ENCODE results near the gene DAPK1. TPM values are rescaled to one million over a fixed set of nuclear protein-coding genes. Genes with fewer than 3 reads are reported as not detected.

The DAPK1 gene
- total RNA-seq, 1 donor from 2014 or later: 17.8 TPM

DNA sequence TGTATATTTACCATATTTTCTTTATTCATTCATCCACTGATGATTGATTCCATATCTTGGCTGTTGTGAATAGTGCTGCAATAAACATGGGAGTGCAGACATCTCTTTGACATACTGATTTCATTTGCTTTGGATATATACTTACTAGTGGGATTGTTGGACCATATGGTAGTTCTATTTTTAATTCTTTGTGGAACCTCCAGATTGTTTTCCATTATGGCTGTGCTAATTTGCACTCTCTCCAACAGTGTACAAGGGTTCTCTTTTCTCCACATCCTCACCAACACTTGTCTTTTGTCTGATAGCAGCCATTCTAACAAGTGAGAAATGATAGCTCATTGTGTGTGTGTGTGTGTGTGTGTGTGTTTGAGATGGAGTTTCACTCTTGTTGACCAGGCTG, 86.7 kb downstream of the DAPK1 start:
- DNase-seq (ENCODE audit: low spot score in 2 of 2): no peak
- Histone ChIP-seq H3K4me1 (no peaks in the 10 kb centered on the region), H3K27ac (no peak overlapping the region), H3K9me3 (no peaks in the 10 kb centered on the region), H3K4me3 (no peak overlapping the region), H3K27me3 (no peaks in the 10 kb centered on the region), H3K36me3 (no peaks in the 10 kb centered on the region)
- intact Hi-C loops (cut with DNase I): no loop called here
- TF ChIP-seq, protein P1, sequence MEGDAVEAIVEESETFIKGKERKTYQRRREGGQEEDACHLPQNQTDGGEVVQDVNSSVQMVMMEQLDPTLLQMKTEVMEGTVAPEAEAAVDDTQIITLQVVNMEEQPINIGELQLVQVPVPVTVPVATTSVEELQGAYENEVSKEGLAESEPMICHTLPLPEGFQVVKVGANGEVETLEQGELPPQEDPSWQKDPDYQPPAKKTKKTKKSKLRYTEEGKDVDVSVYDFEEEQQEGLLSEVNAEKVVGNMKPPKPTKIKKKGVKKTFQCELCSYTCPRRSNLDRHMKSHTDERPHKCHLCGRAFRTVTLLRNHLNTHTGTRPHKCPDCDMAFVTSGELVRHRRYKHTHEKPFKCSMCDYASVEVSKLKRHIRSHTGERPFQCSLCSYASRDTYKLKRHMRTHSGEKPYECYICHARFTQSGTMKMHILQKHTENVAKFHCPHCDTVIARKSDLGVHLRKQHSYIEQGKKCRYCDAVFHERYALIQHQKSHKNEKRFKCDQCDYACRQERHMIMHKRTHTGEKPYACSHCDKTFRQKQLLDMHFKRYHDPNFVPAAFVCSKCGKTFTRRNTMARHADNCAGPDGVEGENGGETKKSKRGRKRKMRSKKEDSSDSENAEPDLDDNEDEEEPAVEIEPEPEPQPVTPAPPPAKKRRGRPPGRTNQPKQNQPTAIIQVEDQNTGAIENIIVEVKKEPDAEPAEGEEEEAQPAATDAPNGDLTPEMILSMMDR (IDR thresholded peaks at IDR 0.05): no peak

DNA sequence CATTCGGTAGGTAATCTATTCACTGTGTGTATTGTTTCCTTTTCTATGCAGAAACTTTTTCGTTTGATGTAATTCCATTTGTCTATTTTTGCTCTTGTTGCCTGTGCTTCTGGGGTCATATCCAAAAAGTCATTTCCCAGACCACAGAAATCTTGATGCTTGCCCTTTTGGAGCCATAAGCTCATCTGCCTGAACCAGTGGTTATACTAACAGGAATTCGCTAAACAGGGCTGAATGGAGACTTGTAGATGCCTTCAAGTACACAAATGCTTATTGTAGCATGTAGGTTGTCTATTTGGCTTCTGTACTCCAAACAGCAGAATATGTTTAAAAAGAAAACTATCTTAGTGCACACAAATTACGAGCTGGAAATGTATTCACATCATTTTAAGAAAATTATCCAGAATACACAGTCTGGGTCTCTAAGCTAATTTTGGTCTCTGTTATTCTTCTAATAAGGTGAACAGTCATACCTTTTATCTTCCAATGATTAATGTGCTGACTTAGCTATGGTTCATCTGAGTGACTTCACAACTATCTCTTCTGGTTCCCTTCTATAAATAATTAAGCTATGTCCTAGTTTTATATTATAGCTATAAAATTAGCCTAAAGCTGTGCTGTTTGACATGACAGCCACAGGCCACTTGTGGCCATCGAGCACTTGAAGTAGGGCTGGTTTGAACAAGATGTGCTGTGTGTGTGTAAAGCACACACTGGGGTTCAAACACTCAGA, 87.6 kb downstream of the DAPK1 start:
- Histone ChIP-seq H3K4me3 (no peak overlapping the region), H3K27ac (no peak overlapping the region), H3K9me3 (no peaks in the 10 kb centered on the region), H3K27me3 (no peaks in the 10 kb centered on the region), H3K36me3 (no peaks in the 10 kb centered on the region), H3K4me1 (no peaks in the 10 kb centered on the region)
- intact Hi-C loops (cut with DNase I): no loop called here
- TF ChIP-seq, protein P1 (IDR thresholded peaks at IDR 0.05): no peak
- no peak for DNase-seq (ENCODE audit: low spot score in 2 of 2)

DNA sequence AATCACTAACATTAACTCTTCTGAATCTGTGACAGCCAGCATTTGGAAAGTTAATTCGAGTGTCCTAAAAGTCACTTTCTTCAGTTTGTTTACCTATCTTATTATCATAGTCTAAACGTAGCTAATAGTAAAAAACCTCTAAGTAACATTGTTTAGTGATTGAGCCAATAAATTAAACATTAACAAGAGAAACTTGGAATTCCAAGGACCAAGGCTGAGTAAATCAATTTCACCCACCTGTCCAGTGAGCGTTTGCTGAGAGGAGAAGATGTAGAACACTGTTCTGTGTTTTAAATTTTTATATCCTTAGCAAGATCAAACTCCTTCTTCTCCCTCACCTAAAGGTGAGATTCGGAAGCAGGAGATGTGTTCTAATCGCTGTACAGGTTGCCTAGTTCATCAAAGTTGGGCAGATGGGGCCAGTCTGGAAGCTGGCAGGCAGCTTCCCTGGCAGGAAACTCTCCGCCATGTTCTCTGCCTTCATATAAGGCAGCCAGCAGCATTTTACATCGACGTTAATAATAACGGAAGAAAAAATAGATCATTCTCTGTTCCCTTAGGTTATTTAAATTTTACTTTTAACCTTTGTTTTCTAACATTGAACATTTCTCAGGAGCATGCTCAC, 89.2 kb downstream of the DAPK1 start:
- H3K4me1 ChIP-seq: no peaks in the 10 kb centered on the region

DNA sequence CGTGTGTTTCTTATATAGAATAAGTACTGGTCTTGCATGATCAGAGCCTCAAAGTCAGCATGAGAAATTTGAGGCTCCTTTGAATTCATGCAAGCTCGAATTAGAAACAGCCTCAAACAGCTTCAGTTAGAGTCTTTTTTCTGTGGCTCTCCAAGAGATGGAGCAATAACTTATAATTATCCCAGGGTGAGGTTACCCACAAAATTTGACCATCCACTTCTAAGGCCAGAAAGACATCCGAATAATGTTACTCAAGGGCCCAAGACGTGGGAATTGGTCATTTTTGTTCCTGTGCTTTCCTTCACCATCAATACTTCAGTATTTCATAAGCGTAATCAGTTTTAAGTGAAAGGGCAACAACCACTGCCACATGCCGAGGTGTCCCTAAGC, 89.7 kb downstream of the DAPK1 start:
- Histone ChIP-seq H3K27ac (no peak overlapping the region), H3K36me3 (no peaks in the 10 kb centered on the region), H3K9me3 (no peaks in the 10 kb centered on the region), H3K4me1 (no peaks in the 10 kb centered on the region), H3K4me3 (no peak overlapping the region), H3K27me3 (no peaks in the 10 kb centered on the region)
- TF ChIP-seq, protein P1 (IDR thresholded peaks at IDR 0.05): no peak
- no peak for DNase-seq (ENCODE audit: low spot score in 2 of 2)
- intact Hi-C loops (cut with DNase I): no loop called here

More for the DNA sequence above, 89.2 kb downstream of the DAPK1 start:
- Histone ChIP-seq H3K36me3 (no peaks in the 10 kb centered on the region), H3K27ac (no peak overlapping the region), H3K27me3 (no peaks in the 10 kb centered on the region), H3K9me3 (no peaks in the 10 kb centered on the region), H3K4me3 (no peak overlapping the region)
- no peak for DNase-seq (ENCODE audit: low spot score in 2 of 2)
- intact Hi-C loops (cut with DNase I): no loop called here
- TF ChIP-seq, protein P1 (IDR thresholded peaks at IDR 0.05): no peak

DNA sequence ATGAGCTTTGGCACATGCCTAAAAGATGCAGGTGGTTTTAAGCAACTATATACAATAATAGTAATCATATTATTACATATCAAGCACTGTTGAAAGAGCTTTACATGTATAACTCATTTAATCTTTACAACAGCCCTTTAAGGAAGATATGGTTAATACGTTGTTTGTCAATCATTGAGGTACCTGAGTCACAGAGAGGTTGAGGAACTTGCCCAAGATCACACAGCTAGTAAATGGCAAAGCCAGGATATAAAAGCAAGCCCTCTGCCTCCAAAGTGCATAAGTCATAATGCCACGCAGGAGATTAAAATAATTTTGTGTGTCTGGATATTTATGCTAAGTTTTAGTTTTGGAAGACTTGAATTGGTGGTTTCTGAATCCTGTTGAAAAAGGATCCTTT, 90.2 kb downstream of the DAPK1 start:
- TF ChIP-seq, protein P1 (IDR thresholded peaks at IDR 0.05): no peak
- intact Hi-C loops (cut with DNase I): no loop called here

More for the DNA sequence above, 90.2 kb downstream of the DAPK1 start:
- no peaks in the 10 kb centered on the region for H3K27me3 ChIP-seq
- H3K4me1 ChIP-seq: no peaks in the 10 kb centered on the region
- no peaks in the 10 kb centered on the region for H3K36me3 ChIP-seq
- no peak overlapping the region for H3K4me3 ChIP-seq
- H3K27ac ChIP-seq: no peak overlapping the region
- H3K9me3 ChIP-seq: no peaks in the 10 kb centered on the region
- DNase-seq (ENCODE audit: low spot score in 2 of 2): no peak
